Calu3 (cell line): ENCODE results near the gene SPDEF. TPM values are rescaled to one million over a fixed set of nuclear protein-coding genes. Genes with fewer than 3 reads are reported as not detected.

Experiments used
- BruUV-seq: library from RNA; stranded (reverse); fragments of 400-500 nt; replicated peaks from 2 replicates; lab custom pipeline; 2021; lab: Mats Ljungman, UMichigan
- CTCF ChIA-PET: fragments of 300-600 bp; sonication (Branson Sonifier 250); formaldehyde crosslinking; loops from one replicate; lab custom pipeline; 2022; ENCODE audit warnings: antibody characterized with exemption; lab: Charles Lee
- DNase-seq: peaks from one replicate; pipeline ENCODE4 v3.0.0; 2022
- H3K27ac Mint-ChIP-seq: one replicate; pipeline ENCODE4 v1.8.0; 2022; ENCODE audit warnings: mixed read lengths; ENCODE audit not compliant: unreplicated experiment
- H3K27me3 Mint-ChIP-seq: one replicate; pipeline ENCODE4 v1.8.0; 2022; ENCODE audit warnings: mixed read lengths; ENCODE audit not compliant: unreplicated experiment
- H3K36me3 Mint-ChIP-seq: one replicate; pipeline ENCODE4 v1.8.0; 2022; ENCODE audit warnings: mild to moderate bottlenecking, moderate library complexity, mixed read lengths; ENCODE audit not compliant: insufficient read depth, unreplicated experiment
- H3K4me1 Mint-ChIP-seq: one replicate; pipeline ENCODE4 v1.8.0; 2022; ENCODE audit warnings: mild to moderate bottlenecking, low read depth, mixed read lengths; ENCODE audit not compliant: unreplicated experiment
- H3K4me3 Mint-ChIP-seq: one replicate; pipeline ENCODE4 v1.8.0; 2022; ENCODE audit warnings: mild to moderate bottlenecking, low read depth, moderate library complexity, mixed read lengths; ENCODE audit not compliant: unreplicated experiment
- H3K9me3 Mint-ChIP-seq: one replicate; pipeline ENCODE4 v1.8.0; 2022; ENCODE audit warnings: low read depth, mixed read lengths; ENCODE audit not compliant: unreplicated experiment
- intact Hi-C: fragments of 100-400 bp; cut with micrococcal nuclease; formaldehyde crosslinking; loops from one replicate; pipeline ENCODE4 v1.10.0; 2022; ENCODE audit not compliant: unreplicated experiment
- total RNA-seq: library from RNA; stranded (reverse); gene quantifications from 2 replicates; pipeline ENCODE4 v1.2.3, GENCODE V29; 2022
- TF ChIP-seq, protein P1 (sequence below): fragments of 200-600 bp; IDR thresholded peaks from one replicate; pipeline ENCODE4 v1.8.0; 2022; ENCODE audit warnings: antibody characterized with exemption; ENCODE audit not compliant: unreplicated experiment

Gene SPDEF
- total RNA-seq, 1 experiment from 2014 or later: 7.9 TPM

DNA sequence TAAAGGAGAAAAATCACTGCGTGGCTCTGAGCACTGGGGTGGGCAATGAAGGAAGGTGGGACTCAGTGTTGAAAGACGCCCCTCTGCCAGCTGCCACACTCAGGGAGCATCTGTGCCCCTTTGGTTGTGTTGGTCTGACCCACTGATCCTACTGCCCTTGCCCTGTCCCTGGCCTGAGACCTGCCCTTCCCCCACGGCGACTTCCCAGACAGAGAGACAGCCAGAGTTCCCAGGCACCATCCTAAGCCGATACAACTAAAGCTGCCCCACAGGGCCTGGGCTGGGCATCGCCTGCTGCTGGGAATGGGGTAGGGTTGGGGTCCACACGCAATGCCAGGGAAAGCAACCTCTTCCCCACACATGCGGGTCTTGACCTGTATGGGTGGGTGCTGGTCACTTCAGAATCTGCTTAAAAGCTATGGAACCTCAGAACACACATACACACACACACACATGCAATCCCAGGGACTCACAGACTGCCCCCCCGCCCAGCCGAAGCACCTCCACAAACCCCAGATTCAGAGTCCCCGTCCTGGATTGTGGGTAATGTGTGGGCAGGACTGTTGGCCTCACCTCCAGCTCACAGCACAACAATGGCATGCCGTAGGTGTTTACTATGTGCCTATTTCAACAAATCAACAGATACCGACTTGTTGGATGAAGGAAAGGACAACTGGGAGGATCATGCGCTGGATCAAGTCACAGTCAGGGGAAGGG is 10.9 kb upstream of the SPDEF start:
- no peak overlapping the region for H3K4me3 Mint-ChIP-seq
- H3K27me3 Mint-ChIP-seq: peaks cover 13% of the 10 kb centered on the region
- CTCF ChIA-PET: interaction anchor here (0.7 kb wide), 2 partner anchors 17 to 107 kb away, joined by 4 to 7 read pairs; no protein-coding TSS in a partner anchor
- BruUV-seq: no TSS peak
- no peaks in the 10 kb centered on the region for H3K9me3 Mint-ChIP-seq
- DNase-seq: no peak
- H3K36me3 Mint-ChIP-seq: peaks cover 11% of the 10 kb centered on the region
- intact Hi-C loops: no loop called here
- no peak overlapping the region for H3K27ac Mint-ChIP-seq
- peaks cover 12% of the 10 kb centered on the region for H3K4me1 Mint-ChIP-seq
- TF ChIP-seq, protein P1, sequence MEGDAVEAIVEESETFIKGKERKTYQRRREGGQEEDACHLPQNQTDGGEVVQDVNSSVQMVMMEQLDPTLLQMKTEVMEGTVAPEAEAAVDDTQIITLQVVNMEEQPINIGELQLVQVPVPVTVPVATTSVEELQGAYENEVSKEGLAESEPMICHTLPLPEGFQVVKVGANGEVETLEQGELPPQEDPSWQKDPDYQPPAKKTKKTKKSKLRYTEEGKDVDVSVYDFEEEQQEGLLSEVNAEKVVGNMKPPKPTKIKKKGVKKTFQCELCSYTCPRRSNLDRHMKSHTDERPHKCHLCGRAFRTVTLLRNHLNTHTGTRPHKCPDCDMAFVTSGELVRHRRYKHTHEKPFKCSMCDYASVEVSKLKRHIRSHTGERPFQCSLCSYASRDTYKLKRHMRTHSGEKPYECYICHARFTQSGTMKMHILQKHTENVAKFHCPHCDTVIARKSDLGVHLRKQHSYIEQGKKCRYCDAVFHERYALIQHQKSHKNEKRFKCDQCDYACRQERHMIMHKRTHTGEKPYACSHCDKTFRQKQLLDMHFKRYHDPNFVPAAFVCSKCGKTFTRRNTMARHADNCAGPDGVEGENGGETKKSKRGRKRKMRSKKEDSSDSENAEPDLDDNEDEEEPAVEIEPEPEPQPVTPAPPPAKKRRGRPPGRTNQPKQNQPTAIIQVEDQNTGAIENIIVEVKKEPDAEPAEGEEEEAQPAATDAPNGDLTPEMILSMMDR: no peak

- Mint-ChIP-seq H3K9me3 (no peaks in the 10 kb centered on the region), H3K27ac (no peak overlapping the region), H3K4me1 (peaks cover 12% of the 10 kb centered on the region), H3K36me3 (peaks cover 11% of the 10 kb centered on the region), H3K4me3 (no peak overlapping the region), H3K27me3 (peaks cover 13% of the 10 kb centered on the region)
- DNase-seq: no peak
- TF ChIP-seq, protein P1: no peak
- BruUV-seq: no TSS peak
- CTCF ChIA-PET: interaction anchor here (0.6 to 0.9 kb wide), 3 partner anchors 10 to 759 kb away, joined by 3 to 4 read pairs (median 3); partner anchors contain the start of gene SPDEF
- intact Hi-C loops: no loop called here
Observed at GRCh38 chr6:34565722-34566137, 9.6 kb upstream of the SPDEF start.

DNA sequence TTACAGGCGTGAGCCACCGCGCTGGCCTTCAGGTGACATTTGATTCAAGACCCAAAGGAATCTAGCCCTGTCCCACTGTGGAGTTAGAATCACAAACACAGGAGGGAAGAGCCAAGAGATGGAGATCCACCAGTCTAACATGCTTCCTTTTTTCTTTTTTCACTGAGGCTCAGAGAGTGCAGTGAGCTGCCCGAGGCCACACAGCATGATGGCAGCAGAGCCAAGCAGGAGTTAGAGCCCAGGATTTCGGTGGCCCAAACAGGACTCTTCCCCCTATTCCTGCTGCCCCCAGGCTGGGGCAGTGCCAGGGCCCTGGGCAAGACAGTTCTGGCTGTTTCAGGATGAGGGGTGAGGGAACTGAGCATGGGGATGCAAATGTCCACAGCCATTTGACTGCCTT is 8.1 kb upstream of the SPDEF start:
- H3K9me3 Mint-ChIP-seq: no peaks in the 10 kb centered on the region
- DNase-seq: no peak
- no peak overlapping the region for H3K27ac Mint-ChIP-seq
- intact Hi-C loops: no loop called here
- H3K4me1 Mint-ChIP-seq: peaks cover 25% of the 10 kb centered on the region
- TF ChIP-seq, protein P1: no peak
- H3K27me3 Mint-ChIP-seq: peaks cover 13% of the 10 kb centered on the region
- CTCF ChIA-PET: interaction anchor here (0.5 to 1.0 kb wide), 3 partner anchors 9 to 68 kb away, joined by 3 to 4 read pairs (median 3); no protein-coding TSS in a partner anchor
- H3K36me3 Mint-ChIP-seq: peaks cover 11% of the 10 kb centered on the region
- no TSS peak for BruUV-seq
- no peak overlapping the region for H3K4me3 Mint-ChIP-seq

DNA sequence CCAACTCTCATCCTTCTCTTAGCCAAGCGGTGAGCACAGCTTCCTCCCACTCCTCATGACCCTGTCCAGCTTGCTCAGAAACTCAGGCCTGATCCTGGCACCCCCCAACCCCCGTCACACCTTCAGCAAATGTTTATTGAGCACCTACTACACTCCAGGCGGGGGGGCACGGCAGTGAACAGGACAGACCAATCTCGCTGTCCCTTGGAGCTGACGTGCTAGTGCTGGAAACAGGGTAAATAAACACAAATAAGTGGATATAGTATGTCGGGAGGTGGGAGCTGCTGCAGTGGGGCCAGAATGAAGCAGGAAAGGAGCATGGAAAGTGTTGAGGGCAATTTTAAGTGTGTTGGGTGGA is 7.4 kb upstream of the SPDEF start:
- no peak for DNase-seq
- CTCF ChIA-PET: interaction anchor here (0.8 to 1.2 kb wide), 3 partner anchors 17 to 39 kb away, joined by 3 to 5 read pairs (median 5); no protein-coding TSS in a partner anchor
- Mint-ChIP-seq H3K4me1 (peaks cover 21% of the 10 kb centered on the region), H3K9me3 (no peaks in the 10 kb centered on the region), H3K4me3 (no peak overlapping the region), H3K36me3 (peaks cover 11% of the 10 kb centered on the region), H3K27me3 (peaks cover 9% of the 10 kb centered on the region), H3K27ac (no peak overlapping the region)
- TF ChIP-seq, protein P1: no peak
- intact Hi-C loops: no loop called here
- BruUV-seq: no TSS peak
